Pancreas (tissue), 10 donors: Measurements from ENCODE around the gene ABAT. TPM values are rescaled to one million over a fixed set of nuclear protein-coding genes. Genes with fewer than 3 reads are reported as not detected.
A peak's percentile ranks its signal among the peaks of the same experiment; 100 is the strongest.
"Not testable (repeated sequence)": the region's sequence is repeated elsewhere in the genome, so short reads cannot be mapped to it uniquely, and the experiment has no call there.

ENCODE experiments used
- ATAC-seq, 4 donors: fragments of 200-7000 bp; cut with Tn5 transposase; one replicate each; pipeline versions ENCODE4 v1.8.0 to v1.9.1; 2020; ENCODE audit warnings: mild to moderate bottlenecking in 4 of 4, moderate library complexity in 4 of 4
- DNase-seq, 6 donors: peaks; one replicate each; pipeline ENCODE4 v3.0.0-alpha.2; 2020
- FAIRE-seq: peaks from 2 replicates; lab custom pipeline; 2012; peaks lifted over from hg19 to GRCh38; lab: Jason Lieb, UNC
- H3K27ac ChIP-seq, 4 donors: fragments of 200-600 bp; sonication (generic); 1 replicate in 3 of 4; 2 replicates in 1 of 4; pipeline versions ENCODE4 v1.5.0 to v1.8.0; 2020
- H3K27me3 ChIP-seq, 4 donors: fragments of 200-600 bp; one replicate each; pipeline ENCODE4 v1.8.0; 2021
- H3K36me3 ChIP-seq, 3 donors: fragments of 200-600 bp; sonication (generic) in 1 of 3; one replicate each; pipeline versions ENCODE4 v1.5.0 to v1.8.0; 2020 to 2021
- H3K4me1 ChIP-seq, 3 donors: fragments of 200-600 bp; one replicate each; pipeline ENCODE4 v1.8.0; 2021
- H3K4me3 ChIP-seq, 4 donors: fragments of 200-600 bp; sonication (generic) in 2 of 4; one replicate each; pipeline versions ENCODE4 v1.5.0 to v1.8.0; 2020 to 2021
- H3K9me3 ChIP-seq, 4 donors: fragments of 200-600 bp; one replicate each; pipeline ENCODE4 v1.8.0; 2021
- CTCF ChIP-seq, 4 donors: fragments of 200-600 bp; sonication (generic) in 3 of 4; IDR thresholded peaks; one replicate each; pipeline versions ENCODE4 v1.5.0 to v1.8.0; 2021; ENCODE audit warnings: antibody characterized with exemption in 4 of 4
- WGBS, 2 donors: extraction: QIAGEN DNeasy Blood & Tissue Kit; methylation state at CpG; one replicate each; pipeline ENCODE4 v1.1.7; 2013; 5-methylcytosine and 5-hydroxymethylcytosine counted together
- intact Hi-C, 3 donors: fragments of 100-400 bp; cut with DNase I; formaldehyde crosslinking; loops; one replicate each; pipeline versions ENCODE4 v1.11.1 to v1.14.2; 2022
- polyA plus RNA-seq, 2 donors: library from polyadenylated mRNA; stranded (reverse); fragments of 200-250 nt; gene quantifications; one replicate each; pipeline ENCODE4 v1.2.3, GENCODE V29; 2013
- total RNA-seq, 6 donors: library from RNA; stranded (reverse); fragmentation: NEBNext Ultra II Directional in 4 of 6; extraction: Animal tissue kit (Norgen Biotek cat#: 25700) in 4 of 6; gene quantifications; one replicate each; pipeline versions ENCODE4 v1.2.1 to v1.2.4, GENCODE V29; 2021 to 2023
- donor health status: healthy with polysubstance abuse.
- donor health status: DM: no; HTN: no; CAD: no; lungs with moderate emphysema.
- donor health status: DM: no; HTN: no; CAD: no.
- donor health status: control.
- donor health status: control.
- donor health status: Bipolar disorder and iron deficiency.
- donor health status: DM: yes; HTN: yes; CAD: no.
- donor health status: DM: no; HTN: no; CAD: no.
- donor health status: DM: no; HTN: no; CAD: no.
- donor health status: DM: yes; HTN: yes; CAD: no.

Gene ABAT
- total and polyA plus RNA-seq, 8 donors, result 21.5 to 50.2 (median 29.1) TPM

- WGBS, 2 donors, result 41% methylated on average over 4 of the region's 4 CpGs
- FAIRE-seq (no peak), ATAC-seq (no peak), DNase-seq (no peak)
- TF ChIP-seq CTCF (IDR thresholded peaks at IDR 0.05), result no peak
- no peaks in the 10 kb centered on the region for H3K9me3 ChIP-seq
- peaks cover 11 to 29% (median 21%) of the 10 kb centered on the region in 3 donors for H3K4me1 ChIP-seq
- H3K27me3 ChIP-seq, result no peaks in the 10 kb centered on the region
- H3K4me3 ChIP-seq, result no peak overlapping the region
- peak overlapping the region in 1 of 4 donors; percentile 38 for H3K27ac ChIP-seq
- intact Hi-C loops, result no loop called here
- H3K36me3 ChIP-seq, result peaks cover 0 to 46% (median 26%) of the 10 kb centered on the region in 3 donors
Observed at GRCh38 chr16:8801701-8802100, 127.3 kb downstream of the ABAT start.

GRCh38 chr16:8803733-8804132 is 129.3 kb downstream of the ABAT start:
- FAIRE-seq, H3K27ac ChIP-seq, H3K9me3 ChIP-seq, H3K4me3 ChIP-seq, ATAC-seq, intact Hi-C loops, H3K27me3 ChIP-seq, DNase-seq: not testable (repeated sequence)
- 89 to 90% methylated on average over 12 of the region's 12 CpGs for WGBS, 2 donors
- H3K4me1 ChIP-seq, result peaks cover 10 to 30% (median 21%) of the 10 kb centered on the region in 3 donors
- H3K36me3 ChIP-seq, result peaks cover 0 to 66% (median 43%) of the 10 kb centered on the region in 3 donors

GRCh38 chr16:8804313-8804712 is 129.9 kb downstream of the ABAT start:
- DNase-seq, result no peak
- intact Hi-C loops, result no loop called here

GRCh38 chr16:8806272-8806983 is 132.0 kb downstream of the ABAT start:
- FAIRE-seq (no peak), ATAC-seq (peak in 3 of 4 donors; percentile 13 to 31 (median 26)), DNase-seq (no peak)
- H3K4me3 ChIP-seq, result no peak overlapping the region
- no peak for TF ChIP-seq CTCF (IDR thresholded peaks at IDR 0.05)
- peaks cover 0 to 6% (median 5%) of the 10 kb centered on the region in 3 donors for H3K4me1 ChIP-seq
- intact Hi-C loops, result no loop called here
- no peaks in the 10 kb centered on the region for H3K9me3 ChIP-seq
- peaks cover 0 to 90% (median 47%) of the 10 kb centered on the region in 3 donors for H3K36me3 ChIP-seq
- H3K27me3 ChIP-seq, result no peaks in the 10 kb centered on the region
- H3K27ac ChIP-seq, result no peak overlapping the region
- WGBS, 2 donors, result 69 to 71% methylated on average over 13 of the region's 13 CpGs

More at GRCh38 chr16:8804313-8804712, 129.9 kb downstream of the ABAT start:
- no peak for TF ChIP-seq CTCF (IDR thresholded peaks at IDR 0.05)
- WGBS, 2 donors, result 80 to 82% methylated on average over 6 of the region's 6 CpGs
- FAIRE-seq (no peak), ATAC-seq (no peak)
- H3K27me3 ChIP-seq, result no peaks in the 10 kb centered on the region
- H3K4me1 ChIP-seq, result peaks cover 8 to 25% (median 16%) of the 10 kb centered on the region in 3 donors
- H3K9me3 ChIP-seq, result no peaks in the 10 kb centered on the region
- H3K4me3 ChIP-seq, result no peak overlapping the region
- no peak overlapping the region for H3K27ac ChIP-seq
- peaks cover 0 to 70% (median 47%) of the 10 kb centered on the region in 3 donors for H3K36me3 ChIP-seq

GRCh38 chr16:8807189-8807588 is 132.8 kb downstream of the ABAT start:
- Histone ChIP-seq H3K9me3 (no peaks in the 10 kb centered on the region), H3K4me1 (peaks cover 0 to 2% (median 0%) of the 10 kb centered on the region in 3 donors), H3K4me3 (no peak overlapping the region), H3K27me3 (no peaks in the 10 kb centered on the region), H3K27ac (no peak overlapping the region), H3K36me3 (peaks cover 4 to 90% (median 52%) of the 10 kb centered on the region in 3 donors)
- FAIRE-seq (no peak), DNase-seq (no peak), ATAC-seq (peak; percentile 35 to 56 (median 48))
- WGBS, 2 donors, result 58 to 63% methylated on average over 5 of the region's 5 CpGs
- intact Hi-C loops, result no loop called here
- no peak for TF ChIP-seq CTCF (IDR thresholded peaks at IDR 0.05)
